H1 (cell line): Measurements from ENCODE around the gene PPP2R2B. TPM values are rescaled to one million over a fixed set of nuclear protein-coding genes. Genes with fewer than 3 reads are reported as not detected.
A peak's percentile ranks its signal among the peaks of the same experiment; 100 is the strongest.

Experiments
- HDAC2 ChIP-seq, 2 experiments: fragments of 300-600 bp in 1 of 2; sonication (generic) in 1 of 2; IDR thresholded peaks; 2 replicates each; pipeline ENCODE4 v1.6.1; 2011 to 2012; ENCODE audit warnings: low read depth in 2 of 2, low read length in 2 of 2, mild to moderate bottlenecking in 2 of 2, moderate library complexity in 2 of 2, borderline replicate concordance in 1 of 2, inconsistent platforms in 1 of 2
- polyA plus RNA-seq, 7 experiments: library from polyadenylated mRNA; depleted of rRNA in 3 of 7; stranded (reverse) in 5 of 7; unstranded in 2 of 7; fragments of >200 nt in 5 of 7; fragments of 200-250 nt in 2 of 7; gene quantifications; 1 replicate in 5 of 7; 2 replicates in 1 of 7; 4 replicates in 1 of 7; pipeline versions ENCODE4 v1.2.1 to v1.2.3, GENCODE V29; 2011 to 2013; ENCODE audit warnings: missing spikeins in 2 of 7, mixed read lengths in 2 of 7
- total RNA-seq: library from RNA; stranded (reverse); fragmentation: NEBNext Ultra II Directional; extraction: Animal tissue kit (Norgen Biotek cat#: 25700); gene quantifications from 2 replicates; pipeline ENCODE4 v1.2.1, GENCODE V29; 2021
- TF ChIP-seq, protein P1 (sequence below): IDR thresholded peaks from 2 replicates; pipeline ENCODE4 v1.6.1; 2012; ENCODE audit warnings: inconsistent platforms

The PPP2R2B gene
- total and polyA plus RNA-seq, 2 of the 8 experiments (the other 6 are each of a cell fraction or from before 2014, with no cell fraction given): 21.1 to 37.1 TPM

- peak in 1 of 2 experiments; percentile 81; a peak in 1 of 4 replicates for TF ChIP-seq HDAC2 (IDR thresholded peaks at IDR 0.05; ENCODE audit: borderline replicate concordance in 1 of 2, low read depth in 2 of 2, low read length in 2 of 2)
- TF ChIP-seq, protein P1, sequence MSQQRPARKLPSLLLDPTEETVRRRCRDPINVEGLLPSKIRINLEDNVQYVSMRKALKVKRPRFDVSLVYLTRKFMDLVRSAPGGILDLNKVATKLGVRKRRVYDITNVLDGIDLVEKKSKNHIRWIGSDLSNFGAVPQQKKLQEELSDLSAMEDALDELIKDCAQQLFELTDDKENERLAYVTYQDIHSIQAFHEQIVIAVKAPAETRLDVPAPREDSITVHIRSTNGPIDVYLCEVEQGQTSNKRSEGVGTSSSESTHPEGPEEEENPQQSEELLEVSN: no peak
Measured at GRCh38 chr5:146825033-146825432, 53.5 kb downstream of the PPP2R2B start (continued).
